SK-N-SH (cell line): Measurements from ENCODE around the gene CHD2. TPM values are rescaled to one million over a fixed set of nuclear protein-coding genes. Genes with fewer than 3 reads are reported as not detected.

Experiments
- CTCF ChIA-PET: fragments of 300-600, 350-600 bp; formaldehyde crosslinking; extraction: SDS; loops from one replicate; lab custom pipeline; 2021; lab: Yijun Ruan, JAX
- POLR2A ChIA-PET: fragments of 350-600 bp; sonication (Branson Sonifier 250); formaldehyde crosslinking; extraction: SDS; loops from one replicate; lab custom pipeline; 2020; ENCODE audit warnings: antibody characterized with exemption, inconsistent platforms; lab: Yijun Ruan, JAX
- DNase-seq: peaks from one replicate; pipeline ENCODE4 v3.0.0; 2012
- H2AFZ ChIP-seq: fragments of 200-600 bp; sonication (generic); 2 replicates; pipeline ENCODE4 v1.8.1; 2016; ENCODE audit warnings: antibody characterized with exemption, mild to moderate bottlenecking, low read depth
- H3F3A ChIP-seq: fragments of 200-600 bp; sonication (generic); replicated peaks from 2 replicates; pipeline ENCODE3; 2016; ENCODE audit warnings: antibody characterized with exemption, mild to moderate bottlenecking; ENCODE audit not compliant: insufficient read depth
- H3K27ac ChIP-seq, 2 experiments: fragments of 200-500 bp in 1 of 2; fragments of 200-600 bp in 1 of 2; sonication (Bioruptor generic) in 1 of 2; sonication (generic), shearing (Covaris generic) in 1 of 2; 2 replicates each; pipeline versions ENCODE4 v1.5.1 to v1.6.1; 2014 to 2016; ENCODE audit warnings: low read depth in 2 of 2, inconsistent platforms in 1 of 2, low read length in 1 of 2, mild to moderate bottlenecking in 1 of 2, mixed read lengths in 1 of 2
- H3K27me3 ChIP-seq: fragments of 200-600 bp; sonication (generic), shearing (Covaris generic); 2 replicates; pipeline ENCODE4 v1.6.1; 2016; ENCODE audit warnings: mixed run types; ENCODE audit not compliant: insufficient read depth
- H3K36me3 ChIP-seq, 2 experiments: fragments of 200-500 bp in 1 of 2; fragments of 200-600 bp in 1 of 2; sonication (Bioruptor generic) in 1 of 2; sonication (generic) in 1 of 2; replicated peaks in 1 of 2; 2 replicates each; pipeline versions ENCODE3 to v1.5.1; 2014 to 2016; ENCODE audit warnings: low read length in 1 of 2, mild to moderate bottlenecking in 1 of 2; ENCODE audit not compliant: insufficient read depth in 2 of 2, control insufficient read depth in 1 of 2
- H3K4me1 ChIP-seq, 2 experiments: fragments of 200-500 bp in 1 of 2; fragments of 200-600 bp in 1 of 2; sonication (Bioruptor generic) in 1 of 2; sonication (generic), shearing (Covaris generic) in 1 of 2; 2 replicates each; pipeline versions ENCODE4 v1.5.1 to v1.6.1; 2014 to 2016; ENCODE audit warnings: low read depth in 1 of 2, low read length in 1 of 2, mixed run types in 1 of 2; ENCODE audit not compliant: insufficient read depth in 2 of 2, control insufficient read depth in 1 of 2
- H3K4me2 ChIP-seq: fragments of 200-600 bp; sonication (generic), shearing (Covaris generic); 2 replicates; pipeline ENCODE4 v1.6.1; 2017; ENCODE audit warnings: mixed run types
- H3K4me3 ChIP-seq, 2 experiments: fragments of 200-500 bp in 1 of 2; fragments of 200-600 bp in 1 of 2; sonication (Bioruptor generic) in 1 of 2; sonication (generic), shearing (Covaris generic) in 1 of 2; 2 replicates each; pipeline versions ENCODE4 v1.5.1 to v1.8.1; 2014 to 2016; ENCODE audit warnings: low read depth in 2 of 2, inconsistent platforms in 1 of 2, low read length in 1 of 2, mild to moderate bottlenecking in 1 of 2, mixed read lengths in 1 of 2, moderate library complexity in 1 of 2
- H3K79me2 ChIP-seq: fragments of 200-600 bp; sonication (generic); 2 replicates; pipeline ENCODE4 v1.8.1; 2017; ENCODE audit warnings: mild to moderate bottlenecking; ENCODE audit not compliant: insufficient read depth
- H3K9ac ChIP-seq: fragments of 200-600 bp; sonication (generic); 2 replicates; pipeline ENCODE4 v1.6.1; 2017; ENCODE audit warnings: mixed run types
- H3K9me2 ChIP-seq: fragments of 200-600 bp; sonication (generic); 2 replicates; pipeline ENCODE4 v1.6.1; 2017; ENCODE audit warnings: mixed run types
- H3K9me3 ChIP-seq: fragments of 200-600 bp; sonication (generic); 2 replicates; pipeline ENCODE4 v1.6.1; 2017; ENCODE audit warnings: mixed run types, mild to moderate bottlenecking, moderate library complexity
- H4K20me1 ChIP-seq: fragments of 200-600 bp; sonication (generic); 2 replicates; pipeline ENCODE4 v1.6.1; 2017; ENCODE audit warnings: mild to moderate bottlenecking, mixed run types; ENCODE audit not compliant: insufficient read depth
- CTCF ChIP-seq: fragments of 200-600 bp; sonication (generic); IDR thresholded peaks from 2 replicates; pipeline ENCODE4 v1.6.1; 2017; ENCODE audit warnings: antibody characterized with exemption, mild to moderate bottlenecking, moderate library complexity
- EP300 ChIP-seq, 2 experiments: IDR thresholded peaks; 2 replicates each; pipeline versions ENCODE4 v1.4.0 to v1.6.1; 2012; ENCODE audit warnings: borderline replicate concordance in 1 of 2, low read depth in 1 of 2, low read length in 1 of 2
- FOXJ3 ChIP-seq: sonication (generic); formaldehyde crosslinking; IDR thresholded peaks from 2 replicates; pipeline ENCODE4 v1.5.1; 2020; ENCODE audit warnings: mild to moderate bottlenecking, missing genetic modification reagents
- FOXM1 ChIP-seq: IDR thresholded peaks from 2 replicates; pipeline ENCODE4 v1.4.0; 2012; ENCODE audit warnings: low read depth, mild to moderate bottlenecking
- GATA2 ChIP-seq: sonication (generic); formaldehyde crosslinking; IDR thresholded peaks from 2 replicates; pipeline ENCODE4 v1.5.0; 2020; ENCODE audit warnings: mild to moderate bottlenecking, missing genetic modification reagents
- JUND ChIP-seq: IDR thresholded peaks from 2 replicates; pipeline ENCODE4 v1.4.0; 2012
- MAX ChIP-seq: IDR thresholded peaks from 2 replicates; pipeline ENCODE4 v1.4.0; 2012; ENCODE audit warnings: low read depth
- PBX3 ChIP-seq: IDR thresholded peaks from 2 replicates; pipeline ENCODE4; 2012
- TCF12 ChIP-seq: IDR thresholded peaks from 2 replicates; pipeline ENCODE4 v1.4.0; 2012
- TEAD4 ChIP-seq: IDR thresholded peaks from 2 replicates; pipeline ENCODE4 v1.4.0; 2012; ENCODE audit warnings: mild to moderate bottlenecking, borderline replicate concordance; ENCODE audit not compliant: insufficient read depth
- USF2 ChIP-seq: fragments of 150-350 bp; IDR thresholded peaks from 2 replicates; pipeline ENCODE4 v1.6.1; 2017; ENCODE audit warnings: antibody characterized with exemption, low read length, low read depth, borderline replicate concordance
- ZBTB33 ChIP-seq: IDR thresholded peaks from 2 replicates; pipeline ENCODE4 v1.4.0; 2012; ENCODE audit warnings: low read depth, borderline replicate concordance
- WGBS: methylation state at CpG from one replicate; pipeline ENCODE4 v1.1.6; 2017; ENCODE audit warnings: low lambda C conversion rate; 5-methylcytosine and 5-hydroxymethylcytosine counted together
- polyA plus RNA-seq, 3 experiments: library from polyadenylated mRNA; depleted of rRNA; stranded (reverse); fragments of >200 nt; gene quantifications; 2 replicates each; pipeline ENCODE4 v1.2.3, GENCODE V29; 2012

CHD2 gene
- polyA plus RNA-seq, 1 of the 3 experiments (the other 2 are of a cell fraction): 25.3 TPM

- TF ChIP-seq JUND (no peak), ZBTB33 (no peak), FOXM1 (no peak)
These were observed 74.2 kb downstream of the CHD2 start (continued) for GRCh38 chr15:92974183-92974915.

GRCh38 chr15:92979011-92979701, 79.0 kb downstream of the CHD2 start:
- H3K4me2 ChIP-seq: no peak overlapping the region
- no peaks in the 10 kb centered on the region for H4K20me1 ChIP-seq
- TF ChIP-seq TCF12 (no peak), GATA2 (CRISPR knock-in tag) (no peak), EP300 (IDR thresholded peaks at IDR 0.05; ENCODE audit: borderline replicate concordance in 1 of 2, low read depth in 1 of 2, low read length in 1 of 2) (no peak), USF2 (no peak)
- WGBS: 91% methylated on average over 5 of the region's 5 CpGs
- H3K9me3 ChIP-seq: no peaks in the 10 kb centered on the region
- peaks cover 9% of the 10 kb centered on the region for H3F3A ChIP-seq
- H2AFZ ChIP-seq: no peak overlapping the region
- POLR2A ChIA-PET: no interaction called here
- DNase-seq: no peak
- no peak overlapping the region for H3K4me3 ChIP-seq
- CTCF ChIA-PET: interaction anchor here (0.8 to 2.0 kb wide), 2 partner anchors 20 to 1141 kb away, joined by 3 to 4 read pairs; no protein-coding TSS in a partner anchor
- no peak overlapping the region for H3K9ac ChIP-seq
- no peaks in the 10 kb centered on the region for H3K27me3 ChIP-seq
- H3K9me2 ChIP-seq: no peaks in the 10 kb centered on the region
- H3K4me1 ChIP-seq: no peaks in the 10 kb centered on the region; a peak in 1 of 4 replicates
- H3K27ac ChIP-seq: no peak overlapping the region
- peaks cover 63% of the 10 kb centered on the region for H3K79me2 ChIP-seq
- H3K36me3 ChIP-seq: peaks cover 91 to 97% of the 10 kb centered on the region in 2 experiments

- no peaks in the 10 kb centered on the region for H3K27me3 ChIP-seq
- H3K4me1 ChIP-seq: no peaks in the 10 kb centered on the region; a peak in 1 of 4 replicates
- H3K9me3 ChIP-seq: no peaks in the 10 kb centered on the region
- no peak for DNase-seq
- H3K9ac ChIP-seq: no peak overlapping the region
- ChIA-PET POLR2A (no interaction called here), CTCF (interaction anchor here (1.5 to 2.0 kb wide), 3 partner anchors 17 to 56 kb away, joined by 3 to 4 read pairs (median 4); no protein-coding TSS in a partner anchor)
- H3K4me3 ChIP-seq: no peak overlapping the region
- H3K79me2 ChIP-seq: peaks cover 59% of the 10 kb centered on the region
- H3K36me3 ChIP-seq: peaks cover 91 to 97% of the 10 kb centered on the region in 2 experiments
- H2AFZ ChIP-seq: no peak overlapping the region
- no peak overlapping the region for H3K4me2 ChIP-seq
- H4K20me1 ChIP-seq: no peaks in the 10 kb centered on the region
- TF ChIP-seq TEAD4: no peak
- TF ChIP-seq FOXJ3 (CRISPR knock-in tag): no peak
- no peak for TF ChIP-seq MAX
- no peak for TF ChIP-seq CTCF
- no peak for TF ChIP-seq PBX3
- H3K9me2 ChIP-seq: no peaks in the 10 kb centered on the region
- no peak overlapping the region for H3K27ac ChIP-seq
- 88% methylated on average over 8 of the region's 8 CpGs for WGBS
- peaks cover 8% of the 10 kb centered on the region for H3F3A ChIP-seq
These were observed 81.2 kb downstream of the CHD2 start for GRCh38 chr15:92981333-92981732.
